Non-pigmented ciliary epithelial cell (primary cell): Measurements from ENCODE around the gene MRFAP1.

ENCODE experiments used
- DNase-seq: peaks from one replicate; pipeline ENCODE4 v3.0.0-alpha.2; 2010; ENCODE audit warnings: low read depth

Gene MRFAP1

DNA sequence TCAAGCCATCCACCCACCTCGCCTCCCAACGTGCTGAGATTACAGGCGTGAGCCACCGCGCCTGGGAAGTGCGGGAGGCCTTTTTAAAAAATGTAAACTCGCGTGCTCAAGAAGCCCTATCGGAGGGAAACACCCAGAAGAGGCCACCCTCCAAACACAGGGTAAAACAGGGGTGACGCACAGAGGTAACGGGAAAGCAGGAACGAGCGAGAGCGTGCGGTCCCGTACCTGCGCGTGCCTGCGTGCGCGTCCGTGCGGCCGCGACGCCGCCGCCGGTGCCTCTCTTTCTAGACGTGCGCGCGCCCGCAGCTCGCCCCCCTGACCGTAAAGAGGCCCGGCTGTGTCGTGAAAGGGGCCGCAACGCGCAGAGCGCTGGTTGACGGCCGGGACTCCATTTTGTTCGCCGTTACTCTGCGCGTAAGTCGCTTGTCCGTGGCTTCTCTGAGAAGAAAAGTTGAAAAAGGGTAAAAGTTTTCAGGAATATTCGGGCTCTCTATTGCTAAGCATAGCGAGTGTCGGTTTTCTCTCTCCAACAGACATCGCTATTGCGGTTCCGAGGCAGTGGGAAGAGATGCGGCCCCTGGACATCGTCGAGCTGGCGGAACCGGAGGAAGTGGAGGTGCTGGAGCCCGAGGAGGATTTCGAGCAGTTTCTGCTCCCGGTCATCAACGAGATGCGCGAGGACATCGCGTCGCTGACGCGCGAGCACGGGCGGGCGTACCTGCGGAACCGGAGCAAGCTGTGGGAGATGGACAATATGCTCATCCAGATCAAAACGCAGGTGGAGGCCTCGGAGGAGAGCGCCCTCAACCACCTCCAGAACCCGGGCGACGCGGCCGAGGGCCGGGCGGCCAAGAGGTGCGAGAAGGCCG is at the start of gene MRFAP1:
MRFAP1 (plus strand) TSS at position 394 of the 872 bp plus-strand sequence; CDS start at position 572, 178 bp downstream.
- peak; percentile 76 for DNase-seq

- no peak for DNase-seq
Measured at GRCh38 chr4:6591313-6591712, 49.2 kb upstream of the MRFAP1 start.

GRCh38 chr4:6591781-6592180 is 48.7 kb upstream of the MRFAP1 start:
- DNase-seq: no peak

- DNase-seq: no peak
Measured at GRCh38 chr4:6592804-6593563, 47.5 kb upstream of the MRFAP1 start.

GRCh38 chr4:6594341-6594740 is 46.1 kb upstream of the MRFAP1 start:
- DNase-seq: no peak

- no peak for DNase-seq
Measured at GRCh38 chr4:6594826-6595355, 45.6 kb upstream of the MRFAP1 start.

DNA sequence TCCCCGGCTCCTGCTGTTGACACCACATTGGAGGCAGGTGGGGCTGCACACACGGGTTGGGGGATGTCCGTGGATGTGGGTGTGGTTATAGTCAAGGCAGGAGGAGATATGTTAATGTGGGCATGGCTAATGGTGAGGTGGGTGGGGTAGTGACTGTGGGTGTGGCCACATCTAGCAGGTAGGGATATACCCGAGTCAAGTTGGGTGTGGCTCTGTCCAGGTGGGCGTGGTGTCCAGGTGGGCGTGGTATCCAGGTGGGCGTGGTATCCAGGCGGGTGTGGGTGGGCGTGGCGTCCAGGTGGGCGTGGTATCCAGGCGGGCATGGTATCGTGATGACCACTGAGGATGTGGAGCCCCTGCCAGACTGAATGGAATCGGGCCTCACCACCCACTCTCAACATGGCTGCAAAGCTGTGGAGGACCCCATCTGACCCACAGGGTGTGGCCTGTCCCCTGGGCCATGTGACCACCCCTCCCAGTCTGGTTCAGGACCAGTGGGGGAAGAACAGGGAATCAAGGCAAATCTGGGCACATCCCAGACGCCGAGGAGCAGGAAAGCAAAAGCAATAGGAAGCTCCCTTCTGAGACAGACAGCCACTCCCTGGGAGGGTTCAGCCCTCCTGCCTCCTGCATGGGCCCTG is 44.5 kb upstream of the MRFAP1 start:
- no peak for DNase-seq

DNA sequence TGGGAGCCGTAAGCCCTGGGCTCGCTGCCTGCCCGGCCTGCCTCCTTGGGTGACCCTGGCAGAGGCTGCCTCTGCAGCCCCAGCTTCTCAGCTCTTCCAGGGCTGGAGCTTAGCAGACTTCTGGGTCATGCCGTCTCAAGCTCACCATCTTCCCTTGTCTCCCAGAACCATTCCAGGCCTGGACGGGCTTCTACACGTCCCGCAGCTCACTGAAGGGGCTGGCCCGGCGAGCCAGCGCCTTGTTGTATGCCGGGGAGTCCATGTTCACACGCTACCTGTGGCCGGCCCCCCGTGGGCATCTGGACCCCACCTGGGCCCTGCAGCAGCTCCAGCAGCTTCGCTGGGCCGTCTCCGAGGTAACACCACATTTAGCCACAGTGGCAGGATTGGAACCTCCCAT is 43.5 kb upstream of the MRFAP1 start:
- no peak for DNase-seq

DNA sequence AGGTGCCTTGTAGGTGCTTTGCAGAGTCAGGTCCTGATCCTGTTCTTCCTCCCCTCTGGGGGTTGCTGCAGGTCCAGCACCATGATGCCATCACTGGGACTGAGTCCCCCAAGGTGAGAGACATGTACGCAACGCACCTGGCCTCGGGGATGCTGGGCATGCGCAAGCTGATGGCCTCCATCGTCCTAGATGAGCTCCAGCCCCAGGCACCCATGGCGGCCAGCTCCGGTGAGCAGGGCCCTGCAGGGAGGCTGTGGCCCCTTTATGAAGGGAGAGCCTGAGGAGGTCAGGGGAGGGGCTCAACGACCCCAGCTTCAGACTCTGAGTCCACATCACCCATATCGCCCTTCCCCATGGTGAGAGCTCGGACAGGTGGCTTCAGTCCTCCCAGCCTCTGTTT is 42.4 kb upstream of the MRFAP1 start:
- DNase-seq: no peak

DNA sequence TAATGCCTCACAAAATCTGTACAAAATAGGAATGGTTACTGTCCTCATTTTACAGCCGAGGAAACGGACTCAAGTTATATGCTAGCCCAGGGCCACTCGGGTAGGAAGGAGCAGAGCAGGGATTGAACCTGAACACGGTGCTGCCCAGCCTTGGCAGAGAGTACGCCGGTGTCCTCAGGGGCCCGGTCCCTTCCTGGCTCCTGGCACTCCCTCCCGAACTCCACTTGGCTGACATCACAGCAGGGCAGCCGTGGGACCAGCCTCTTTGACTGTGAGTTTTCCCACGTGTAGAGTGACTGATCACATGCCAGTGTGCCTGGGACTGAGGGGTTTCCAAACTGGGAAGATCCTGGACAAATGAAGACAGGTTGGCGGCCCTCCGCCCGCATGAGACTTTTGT is 41.8 kb upstream of the MRFAP1 start:
- no peak for DNase-seq

GRCh38 chr4:6601661-6602250 is 38.7 kb upstream of the MRFAP1 start:
- DNase-seq: no peak

- no peak for DNase-seq
Measured at GRCh38 chr4:6602289-6602688, 38.2 kb upstream of the MRFAP1 start.

- DNase-seq: no peak
Measured at GRCh38 chr4:6603128-6603527, 37.4 kb upstream of the MRFAP1 start.

DNA sequence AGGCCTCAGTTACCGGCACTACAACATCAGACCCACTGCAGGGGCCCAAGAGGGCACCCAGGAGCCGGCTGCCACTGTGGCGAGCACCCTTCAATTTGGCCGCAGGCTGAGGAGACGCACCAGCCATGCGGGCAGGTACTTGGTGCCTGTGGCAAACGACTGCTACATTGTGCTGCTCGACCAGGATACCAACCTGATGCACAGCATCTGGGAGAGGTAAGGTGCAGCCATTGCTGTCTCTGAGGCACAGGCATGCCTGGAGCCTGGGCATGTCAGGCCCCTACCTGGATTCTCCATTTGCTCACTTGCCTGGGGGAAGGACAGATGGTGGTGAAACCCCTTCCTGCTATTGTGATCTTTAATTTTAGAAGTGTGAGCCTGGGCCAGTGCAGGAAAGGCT is 35.4 kb upstream of the MRFAP1 start:
- DNase-seq: no peak

- DNase-seq: no peak
Measured at GRCh38 chr4:6605605-6606004, 34.9 kb upstream of the MRFAP1 start.

- no peak for DNase-seq
Measured at GRCh38 chr4:6606465-6607235, 33.8 kb upstream of the MRFAP1 start.

- DNase-seq: no peak
Measured at GRCh38 chr4:6607368-6608055, 33.0 kb upstream of the MRFAP1 start.

- no peak for DNase-seq
Measured at GRCh38 chr4:6608758-6609414, 31.6 kb upstream of the MRFAP1 start.

DNA sequence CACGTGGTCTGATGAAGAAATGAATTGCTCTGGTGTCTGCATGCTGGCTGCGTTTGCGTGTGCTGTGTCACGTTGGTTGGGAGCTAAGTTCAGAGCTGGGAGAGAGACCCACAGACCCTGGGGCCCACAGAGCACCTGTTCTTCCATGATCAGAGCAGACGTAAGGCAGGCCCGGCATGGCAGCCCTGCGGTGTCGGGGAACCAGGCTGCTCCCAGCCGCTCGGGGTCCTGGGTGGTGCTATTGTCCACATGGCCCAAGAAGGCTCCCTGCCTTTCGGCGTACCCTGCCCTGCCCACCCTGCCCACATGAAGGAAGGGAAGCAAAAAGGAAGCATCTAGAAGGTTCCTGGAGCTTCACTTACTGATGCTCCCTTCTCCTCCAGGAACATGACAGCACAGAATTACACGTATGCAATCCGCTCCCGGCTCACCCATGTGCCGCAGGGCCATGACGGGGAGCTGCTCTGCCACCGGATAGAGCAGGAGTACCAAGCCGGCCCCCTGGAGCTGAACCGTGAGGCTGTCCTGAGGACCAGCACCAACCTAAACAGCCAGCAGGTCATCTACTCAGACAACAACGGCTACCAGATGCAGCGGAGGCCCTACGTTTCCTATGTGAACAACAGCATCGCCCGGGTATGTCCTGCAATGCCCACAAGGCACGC is 30.9 kb upstream of the MRFAP1 start:
- DNase-seq: no peak
